NCI-H524 treated with DMSO at 0.1 percent for 48 hours (cell line): ENCODE data around the gene ETFBKMT.
"Not testable (repeated sequence)": the region's sequence is repeated elsewhere in the genome, so short reads cannot be mapped to it uniquely, and the experiment has no call there.

Source experiments
- DNase-seq: peaks from one replicate; lab custom pipeline; 2025; lab: John Stamatoyannopoulos, UW

The ETFBKMT gene

GRCh38 chr12:31718542-31719198, 59.2 kb downstream of the ETFBKMT start:
- not testable (repeated sequence) for DNase-seq

GRCh38 chr12:31722580-31722979, 63.1 kb downstream of the ETFBKMT start:
- no peak for DNase-seq
